GM12878 (cell line): ENCODE results near the gene GLT8D2. TPM values are rescaled to one million over a fixed set of nuclear protein-coding genes. Genes with fewer than 3 reads are reported as not detected.
A peak's percentile ranks its signal among the peaks of the same experiment; 100 is the strongest.

ENCODE experiments used
- ATAC-seq: fragments of 200-7000 bp; cut with Tn5 transposase; 3 replicates; pipeline ENCODE4 v1.9.1; 2020; ENCODE audit warnings: mild to moderate bottlenecking, moderate library complexity
- BruUV-seq: library from RNA; stranded (reverse); fragments of 400-500 nt; replicated peaks from 2 replicates; lab custom pipeline; 2021; lab: Mats Ljungman, UMichigan
- CTCF ChIA-PET: fragments of 300-600 bp; sonication (Branson Sonifier 250); formaldehyde crosslinking; extraction: SDS; loops from one replicate; lab custom pipeline; 2021; ENCODE audit warnings: inconsistent platforms; lab: Yijun Ruan, JAX
- POLR2A ChIA-PET: fragments of 350-600 bp; formaldehyde crosslinking; extraction: SDS; loops from one replicate; lab custom pipeline; 2021; ENCODE audit warnings: inconsistent platforms; lab: Charles Lee
- RAD21 ChIA-PET: fragments of 300-600 bp; sonication (Branson Sonifier 250); formaldehyde crosslinking; loops from one replicate; lab custom pipeline; 2023; ENCODE audit warnings: antibody characterized with exemption; ENCODE audit not compliant: unreplicated experiment; lab: Charles Lee
- SMC1A ChIA-PET: fragments of 300-600 bp; sonication (Branson Sonifier 250); formaldehyde crosslinking; loops from one replicate; lab custom pipeline; 2023; ENCODE audit not compliant: unreplicated experiment, uncharacterized antibody; lab: Charles Lee
- DNase-seq: peaks from one replicate; pipeline ENCODE4 v3.0.0-alpha.2; 2011; ENCODE audit warnings: low read depth, low spot score
- FAIRE-seq: peaks from 3 replicates; lab custom pipeline; 2011; peaks lifted over from hg19 to GRCh38; lab: Jason Lieb, UNC
- H2AFZ ChIP-seq: 2 replicates; pipeline ENCODE4 v1.6.0; 2011; ENCODE audit warnings: low read depth, low read length, control low read depth; ENCODE audit not compliant: control insufficient read depth
- H3K27ac ChIP-seq: 2 replicates; pipeline ENCODE4 v1.5.1; 2011; ENCODE audit warnings: control low read depth; ENCODE audit not compliant: control insufficient read depth, insufficient read depth
- H3K27me3 ChIP-seq, 2 experiments: replicated peaks in 1 of 2; 2 replicates each; pipeline versions ENCODE4 v1.6.0 to v1.6.1; 2011; ENCODE audit warnings: low read length in 1 of 2; ENCODE audit not compliant: control insufficient read depth in 2 of 2, insufficient read depth in 2 of 2
- H3K36me3 ChIP-seq, 2 experiments: 2 replicates each; pipeline ENCODE4 v1.5.1; 2011; ENCODE audit warnings: low read length in 1 of 2; ENCODE audit not compliant: control insufficient read depth in 2 of 2, insufficient read depth in 2 of 2
- H3K4me1 ChIP-seq: 2 replicates; pipeline ENCODE4 v1.6.1; 2011; ENCODE audit warnings: mild to moderate bottlenecking, low read length, moderate library complexity, mixed read lengths; ENCODE audit not compliant: control insufficient read depth, insufficient read depth
- H3K4me2 ChIP-seq: 2 replicates; pipeline ENCODE4 v1.6.0; 2011; ENCODE audit warnings: control low read depth; ENCODE audit not compliant: control insufficient read depth, insufficient read depth
- H3K4me3 ChIP-seq: fragments of 200-600 bp; sonication (generic); 2 replicates; pipeline ENCODE4 v1.5.1; 2016
- H3K79me2 ChIP-seq: 2 replicates; pipeline ENCODE4 v1.6.0; 2011; ENCODE audit warnings: low read length; ENCODE audit not compliant: control insufficient read depth, insufficient read depth
- H3K9ac ChIP-seq: 2 replicates; pipeline ENCODE4 v1.8.0; 2011; ENCODE audit warnings: low read length, control low read depth, mixed read lengths; ENCODE audit not compliant: control insufficient read depth, insufficient read depth
- H3K9me3 ChIP-seq: replicated peaks from 3 replicates; pipeline ENCODE4 v1.5.1; 2011; ENCODE audit warnings: mild to moderate bottlenecking, low read length; ENCODE audit not compliant: control insufficient read depth, insufficient read depth
- H4K20me1 ChIP-seq: 2 replicates; pipeline ENCODE4 v1.6.0; 2011; ENCODE audit not compliant: control insufficient read depth, insufficient read depth
- ATF2 ChIP-seq: IDR thresholded peaks from 2 replicates; pipeline ENCODE4 v1.6.1; 2012; ENCODE audit warnings: low read length, inconsistent platforms
- CEBPZ ChIP-seq: fragments of 150-350 bp; IDR thresholded peaks from 2 replicates; pipeline ENCODE4 v1.6.1; 2016; ENCODE audit warnings: low read depth, low read length
- CREB1 ChIP-seq: IDR thresholded peaks from 2 replicates; pipeline ENCODE4 v1.6.1; 2012; ENCODE audit warnings: low read depth, mild to moderate bottlenecking, inconsistent platforms
- EP300 ChIP-seq, 2 experiments: fragments of 150-350 bp in 1 of 2; IDR thresholded peaks; 2 replicates each; pipeline ENCODE4 v1.6.1; 2011 to 2012; ENCODE audit warnings: low read depth in 2 of 2, low read length in 2 of 2, borderline replicate concordance in 1 of 2, improper control_type of control experiment in 1 of 2, inconsistent platforms in 1 of 2; ENCODE audit not compliant: control insufficient read depth in 1 of 2
- IRF3 ChIP-seq: fragments of 450-650 bp; IDR thresholded peaks from 2 replicates; pipeline ENCODE4 v1.6.1; 2014; ENCODE audit warnings: mild to moderate bottlenecking
- KDM1A ChIP-seq: fragments of 200-600 bp; sonication (generic); IDR thresholded peaks from 2 replicates; pipeline ENCODE4 v1.6.1; 2016; ENCODE audit warnings: borderline replicate concordance
- MLLT1 ChIP-seq: fragments of 450-650 bp; IDR thresholded peaks from 2 replicates; pipeline ENCODE4 v1.6.1; 2016; ENCODE audit warnings: mild to moderate bottlenecking
- MTA2 ChIP-seq: fragments of 450-650 bp; IDR thresholded peaks from 2 replicates; pipeline ENCODE4 v1.6.1; 2016; ENCODE audit warnings: low read depth, mild to moderate bottlenecking, moderate library complexity
- NRF1 ChIP-seq: conservative IDR thresholded peaks from 2 replicates; pipeline ENCODE4 v1.6.1; 2011; ENCODE audit warnings: mild to moderate bottlenecking, low read depth, low read length, improper control_type of control experiment
- RAD21 ChIP-seq: IDR thresholded peaks from 2 replicates; pipeline ENCODE4 v1.6.1; 2011; ENCODE audit warnings: mild to moderate bottlenecking, low read depth, low read length, moderate library complexity; ENCODE audit not compliant: insufficient read depth
- SMC3 ChIP-seq: IDR thresholded peaks from 2 replicates; pipeline ENCODE4 v1.6.1; 2011; ENCODE audit warnings: low read length, improper control_type of control experiment, borderline replicate concordance
- USF2 ChIP-seq: IDR thresholded peaks from 2 replicates; pipeline ENCODE4 v1.6.1; 2011; ENCODE audit warnings: low read depth, low read length, improper control_type of control experiment, borderline replicate concordance
- YY1 ChIP-seq: IDR thresholded peaks from 2 replicates; pipeline ENCODE4 v1.6.1; 2011; ENCODE audit warnings: low read depth, mild to moderate bottlenecking, low read length
- whole genome bisulfite sequencing: methylation state at CpG from one replicate; pipeline ENCODE4 v1.1.6; 2016; ENCODE audit warnings: low lambda C conversion rate; ENCODE audit not compliant: insufficient replicate concordance, insufficient coverage; ENCODE audit errors: missing lambda C conversion rate; 5-methylcytosine and 5-hydroxymethylcytosine counted together
- in situ Hi-C: fragments of 300-500 bp; cut with MboI; formaldehyde crosslinking; loops from 9 replicates; pipeline ENCODE4 v1.14.3; 2018; ENCODE audit warnings: mixed read lengths
- intact Hi-C: fragments of 100-400 bp; cut with micrococcal nuclease; formaldehyde crosslinking; loops from one replicate; pipeline ENCODE4 v1.14.2; 2022; ENCODE audit not compliant: unreplicated experiment
- polyA plus RNA-seq, 11 experiments: library from polyadenylated mRNA; depleted of rRNA in 4 of 11; unstranded in 6 of 11; stranded (reverse) in 5 of 11; fragments of >200 nt; fragmentation: Nextera tagmentation in 4 of 11; fragmentation: Illumina TruSeq in 1 of 11; extraction: Ambion mirVana in 4 of 11; extraction: Trizol in 1 of 11; gene quantifications; 1 replicate in 1 of 11; 2 replicates in 10 of 11; pipeline versions ENCODE4 v1.2.1 to v1.2.3, GENCODE V29; 2011 to 2016; ENCODE audit warnings: inconsistent platforms in 2 of 11, missing spikeins in 2 of 11, low read depth in 1 of 11
- total RNA-seq, 4 experiments: library from RNA; depleted of rRNA in 3 of 4; stranded (reverse); fragments of >200 nt in 3 of 4; fragmentation: Illumina TruSeq in 1 of 4; extraction: Trizol in 1 of 4; gene quantifications; 2 replicates each; pipeline versions ENCODE4 v1.2.1 to v1.2.3, GENCODE V29; 2013 to 2021

Gene GLT8D2
- total and polyA plus RNA-seq, 10 of the 15 experiments (the other 5 are each of a cell fraction or from before 2014, with no cell fraction given) = 0.06 to 0.80 (median 0.37) TPM; not detected in 1

- Histone ChIP-seq H3K9ac (no peak overlapping the region), H2AFZ (no peak overlapping the region), H4K20me1 (no peaks in the 10 kb centered on the region), H3K4me2 (no peak overlapping the region), H3K79me2 (no peaks in the 10 kb centered on the region), H3K27ac (no peak overlapping the region), H3K4me1 (no peaks in the 10 kb centered on the region), H3K4me3 (no peak overlapping the region), H3K36me3 (no peaks in the 10 kb centered on the region), H3K27me3 (peaks cover 0 to 2% of the 10 kb centered on the region in 2 experiments; a peak in 2 of 4 replicates), H3K9me3 (no peaks in the 10 kb centered on the region)
- RAD21 ChIA-PET = interaction anchor here (0.8 to 5.4 kb wide), 4 partner anchors 11 to 58 kb away, joined by 3 to 50 read pairs (median 3); no protein-coding TSS in a partner anchor
- intact Hi-C loops (loop anchor here (1.0 to 10.0 kb wide), 3 partner anchors 52 to 297 kb away; no protein-coding TSS in a partner anchor), in situ Hi-C loops (loop anchor here (5.0 kb wide), 1 partner anchor 50 kb away; no protein-coding TSS in a partner anchor)
- DNase-seq (no peak), ATAC-seq (peak; percentile 68), FAIRE-seq (peak; percentile 7)
- POLR2A ChIA-PET = interaction anchor here (1.1 to 1.7 kb wide), 2 partner anchors 30 to 51 kb away, joined by 3 to 4 read pairs; no protein-coding TSS in a partner anchor
- no TSS peak for BruUV-seq
- 0% methylated on average over 1 of the region's 1 CpG for WGBS
- SMC1A ChIA-PET = interaction anchor here (1.0 to 4.9 kb wide), 6 partner anchors 10 to 177 kb away, joined by 4 to 75 read pairs (median 6); no protein-coding TSS in a partner anchor
- CTCF ChIA-PET = interaction anchor here (0.7 to 5.9 kb wide), 14 partner anchors 8 to 301 kb away, joined by 3 to 118 read pairs (median 6); no protein-coding TSS in a partner anchor
- no peak for TF ChIP-seq KDM1A
- no peak for TF ChIP-seq EP300 (IDR thresholded peaks at IDR 0.05; ENCODE audit: borderline replicate concordance in 1 of 2, control insufficient read depth in 1 of 2, low read depth in 2 of 2, low read length in 2 of 2)
- no peak for TF ChIP-seq IRF3
- TF ChIP-seq USF2 = no peak
- TF ChIP-seq RAD21 = peak; percentile 83
- no peak for TF ChIP-seq MLLT1
- no peak for TF ChIP-seq CREB1
- TF ChIP-seq ATF2 = no peak
- no peak for TF ChIP-seq NRF1
- TF ChIP-seq CEBPZ = no peak
- peak; percentile 60; the same call in 1 of the 2 replicates for TF ChIP-seq SMC3
- no peak for TF ChIP-seq MTA2
- no peak for TF ChIP-seq YY1
These were observed 7.8 kb upstream of the GLT8D2 start for GRCh38 chr12:104057771-104058197.
